Keratinocyte (primary cell): ENCODE data around the gene TMEM50B.

Experiments
- EZH2 ChIP-seq: IDR thresholded peaks from one replicate; pipeline ENCODE4 v1.6.1; 2012; ENCODE audit warnings: inconsistent platforms, mild to moderate bottlenecking, low read length, moderate library complexity
- TF ChIP-seq, protein P1 (sequence below), 3 experiments: IDR thresholded peaks in 1 of 3; conservative IDR thresholded peaks in 1 of 3; optimal IDR thresholded peaks in 1 of 3; 2 replicates in 2 of 3; 3 replicates in 1 of 3; pipeline versions ENCODE3 to v1.5.1; 2011; ENCODE audit warnings: low read length in 3 of 3, mild to moderate bottlenecking in 3 of 3, moderate library complexity in 2 of 3, control low read depth in 1 of 3, inconsistent platforms in 1 of 3; ENCODE audit not compliant: insufficient read depth in 2 of 3; ENCODE audit errors: extremely low read depth in 1 of 3

DNA sequence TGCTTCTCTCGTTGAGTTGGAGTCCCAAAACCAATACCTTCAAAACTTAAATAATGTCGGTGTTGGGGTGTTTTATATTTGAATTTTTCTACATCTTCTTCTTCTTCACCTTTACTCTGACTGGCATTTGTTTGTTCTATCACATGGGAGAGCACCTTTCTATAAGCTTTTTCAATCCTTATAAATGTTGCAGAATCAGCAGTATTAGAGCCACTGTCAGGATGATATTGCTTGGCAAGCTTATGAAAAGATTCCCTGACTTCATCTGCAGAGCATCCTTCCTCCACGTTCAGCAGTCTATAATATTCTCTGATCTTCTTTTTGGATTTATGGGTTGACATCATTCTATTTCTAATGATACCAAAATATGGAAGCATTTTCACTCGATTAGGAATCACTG, 9.2 kb upstream of the TMEM50B start:
- TF ChIP-seq, protein P1, sequence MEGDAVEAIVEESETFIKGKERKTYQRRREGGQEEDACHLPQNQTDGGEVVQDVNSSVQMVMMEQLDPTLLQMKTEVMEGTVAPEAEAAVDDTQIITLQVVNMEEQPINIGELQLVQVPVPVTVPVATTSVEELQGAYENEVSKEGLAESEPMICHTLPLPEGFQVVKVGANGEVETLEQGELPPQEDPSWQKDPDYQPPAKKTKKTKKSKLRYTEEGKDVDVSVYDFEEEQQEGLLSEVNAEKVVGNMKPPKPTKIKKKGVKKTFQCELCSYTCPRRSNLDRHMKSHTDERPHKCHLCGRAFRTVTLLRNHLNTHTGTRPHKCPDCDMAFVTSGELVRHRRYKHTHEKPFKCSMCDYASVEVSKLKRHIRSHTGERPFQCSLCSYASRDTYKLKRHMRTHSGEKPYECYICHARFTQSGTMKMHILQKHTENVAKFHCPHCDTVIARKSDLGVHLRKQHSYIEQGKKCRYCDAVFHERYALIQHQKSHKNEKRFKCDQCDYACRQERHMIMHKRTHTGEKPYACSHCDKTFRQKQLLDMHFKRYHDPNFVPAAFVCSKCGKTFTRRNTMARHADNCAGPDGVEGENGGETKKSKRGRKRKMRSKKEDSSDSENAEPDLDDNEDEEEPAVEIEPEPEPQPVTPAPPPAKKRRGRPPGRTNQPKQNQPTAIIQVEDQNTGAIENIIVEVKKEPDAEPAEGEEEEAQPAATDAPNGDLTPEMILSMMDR (optimal IDR thresholded peaks at IDR 0.05 in 1 of 3, IDR thresholded peaks at IDR 0.05 in 1 of 3, conservative IDR thresholded peaks at IDR 0.05 in 1 of 3; ENCODE audit: extremely low read depth in 1 of 3, insufficient read depth in 2 of 3, low read length in 3 of 3): no peak
- TF ChIP-seq EZH2: no peak
